IPS DF 4.7 (cell line): ENCODE results near the gene TSGA10.
"Not testable (repeated sequence)": the region's sequence is repeated elsewhere in the genome, so short reads cannot be mapped to it uniquely, and the experiment has no call there.

ENCODE experiments used
- DNase-seq: peaks from one replicate; pipeline ENCODE4 v3.0.0-alpha.2; 2013; ENCODE audit warnings: low spot score; ENCODE audit errors: extremely low read depth

The TSGA10 gene

GRCh38 chr2:99079226-99079625 is 75.5 kb downstream of the TSGA10 start:
- DNase-seq: no peak

GRCh38 chr2:99072551-99072950 is 82.2 kb downstream of the TSGA10 start:
- no peak for DNase-seq

GRCh38 chr2:99067871-99068625 is 86.7 kb downstream of the TSGA10 start:
- no peak for DNase-seq

DNA sequence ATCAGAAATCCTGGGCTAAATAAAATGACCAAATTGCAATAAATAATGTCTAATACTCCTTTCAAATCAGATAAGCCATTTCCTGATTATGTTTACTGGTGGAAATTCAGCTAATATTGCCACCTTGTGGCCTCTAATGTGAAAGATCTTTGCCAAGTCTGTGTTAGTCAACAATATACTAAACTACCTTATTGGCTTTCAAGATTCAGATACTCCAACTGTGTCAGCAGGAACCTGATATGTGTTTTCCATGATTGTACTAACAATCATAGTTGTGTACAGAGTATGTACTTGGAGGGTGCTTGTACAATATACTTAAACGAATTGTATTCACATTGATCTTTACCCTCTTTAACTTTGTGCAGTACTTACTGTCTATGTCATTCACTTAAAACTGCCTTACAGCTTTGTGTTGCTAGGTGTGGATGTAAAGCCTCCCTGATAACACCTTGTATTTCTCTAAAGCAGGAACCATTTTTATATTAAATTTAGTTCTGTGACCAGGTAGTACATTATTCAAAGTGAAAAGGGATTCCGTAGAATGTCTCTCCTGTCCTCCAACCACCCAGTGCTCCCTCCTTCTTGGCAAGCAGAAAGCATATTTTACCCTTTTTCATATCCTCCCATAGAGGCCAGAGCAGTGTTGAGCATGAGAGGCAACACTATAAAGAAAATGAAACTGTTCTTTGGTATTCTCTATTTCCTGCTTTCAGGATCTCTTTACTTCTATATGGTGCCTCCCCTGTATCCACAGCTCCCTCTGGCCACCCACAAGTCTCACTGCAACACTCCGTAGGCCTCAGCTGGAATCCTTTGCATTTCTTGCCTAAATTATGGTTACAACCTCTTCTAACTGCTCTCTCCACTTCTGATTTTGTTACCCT is 88.4 kb downstream of the TSGA10 start:
- DNase-seq: no peak

DNA sequence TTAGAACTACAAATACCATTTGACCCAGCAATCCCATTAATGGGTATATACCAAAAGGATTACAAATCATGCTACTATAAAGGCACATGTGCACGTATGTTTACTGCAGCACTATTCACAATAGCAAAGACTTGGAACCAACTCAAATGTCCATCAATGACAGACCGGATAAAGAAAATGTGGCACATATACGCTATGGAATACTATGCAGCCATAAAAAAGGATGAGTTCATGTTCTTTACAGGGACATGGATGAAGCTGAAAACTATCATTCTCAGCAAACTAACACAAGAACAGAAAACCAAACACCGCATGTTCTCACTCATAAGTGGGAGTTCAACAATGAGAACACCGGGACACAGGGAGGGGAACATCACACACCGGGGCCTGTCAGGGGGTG is 105.6 kb downstream of the TSGA10 start:
- not testable (repeated sequence) for DNase-seq

DNA sequence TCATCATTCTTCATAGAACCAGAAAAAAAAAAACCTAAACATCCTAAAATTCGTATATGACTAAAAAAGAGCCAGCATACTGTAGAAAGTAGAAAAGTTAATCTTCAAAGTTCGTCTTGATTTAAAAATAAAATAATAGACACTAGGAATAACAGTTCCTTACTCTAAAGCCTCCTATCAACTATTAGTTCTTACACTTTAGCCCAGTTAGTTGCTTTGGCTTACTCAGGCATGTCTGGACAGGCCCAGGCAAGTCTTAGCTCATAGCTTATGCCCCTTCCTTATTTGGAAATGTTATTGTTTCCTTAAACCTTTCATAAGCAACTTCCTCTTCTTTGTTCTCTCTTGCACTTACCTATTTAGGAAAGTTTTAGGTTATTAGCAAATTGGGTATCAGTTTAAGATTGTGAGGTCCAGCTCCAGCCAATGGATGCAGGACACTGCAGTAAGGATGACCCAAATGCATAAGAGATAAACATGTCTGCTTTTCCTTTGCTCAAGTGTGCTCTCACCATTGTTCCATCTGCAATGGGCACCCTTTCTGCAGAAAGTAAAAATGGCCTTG is 113.9 kb downstream of the TSGA10 start:
- not testable (repeated sequence) for DNase-seq

GRCh38 chr2:99035920-99036319 is 118.8 kb downstream of the TSGA10 start:
- no peak for DNase-seq

DNA sequence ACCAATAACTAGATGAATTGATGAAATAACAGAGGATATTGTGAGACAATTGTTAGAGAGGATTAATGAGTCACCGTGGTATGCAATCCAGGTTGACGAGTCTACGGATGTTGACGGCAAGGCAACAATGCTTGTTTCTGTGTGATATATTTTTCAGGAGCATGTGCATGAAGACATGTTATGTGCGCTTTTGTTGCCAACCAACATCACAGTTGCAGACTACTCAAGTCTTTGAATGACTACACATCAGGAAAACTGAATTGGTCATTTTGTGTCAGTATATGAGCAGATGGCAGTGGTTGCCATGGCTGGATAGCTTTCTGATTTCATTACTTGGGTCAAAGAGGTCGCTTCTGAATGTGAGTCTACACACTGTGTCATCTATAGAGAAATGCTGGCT is 122.0 kb downstream of the TSGA10 start:
- no peak for DNase-seq

DNA sequence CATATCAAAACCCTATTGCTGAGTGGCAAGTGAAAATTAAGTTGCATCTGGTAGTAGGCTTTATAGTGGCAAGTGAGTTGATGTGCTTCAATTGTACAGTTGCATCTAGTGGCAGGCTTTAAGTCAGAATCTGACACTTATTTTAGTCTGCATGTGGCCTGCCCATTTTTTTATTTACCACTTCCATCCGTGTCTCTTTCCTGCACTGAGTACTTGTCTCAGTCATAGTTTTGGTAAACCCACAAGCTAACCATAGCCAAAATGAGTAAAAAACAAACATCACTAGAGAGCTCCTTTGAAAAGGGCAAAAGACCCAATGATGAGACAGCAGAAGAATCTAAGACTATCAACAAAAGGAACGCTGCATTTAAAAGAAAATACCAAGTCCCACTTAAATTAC is 122.7 kb downstream of the TSGA10 start:
- DNase-seq: no peak

DNA sequence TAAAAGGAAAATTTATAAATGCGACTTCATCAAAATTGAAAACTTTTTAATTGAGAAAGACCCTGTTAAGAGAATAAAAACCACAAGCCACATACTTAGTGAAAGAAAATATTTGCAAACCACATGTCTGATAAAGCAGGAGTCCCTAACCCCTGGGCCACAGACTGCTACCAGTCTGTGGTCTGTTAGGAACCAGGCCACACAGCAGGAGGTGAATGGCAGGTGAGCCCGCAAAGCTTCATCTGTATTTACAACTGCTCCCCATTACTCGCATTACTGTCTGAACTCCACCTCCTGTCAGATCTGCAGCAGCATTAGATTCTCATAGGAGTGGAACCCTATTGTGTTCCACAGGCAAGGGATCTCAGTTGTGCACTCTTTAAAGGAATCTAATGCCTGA is 123.3 kb downstream of the TSGA10 start:
- no peak for DNase-seq

DNA sequence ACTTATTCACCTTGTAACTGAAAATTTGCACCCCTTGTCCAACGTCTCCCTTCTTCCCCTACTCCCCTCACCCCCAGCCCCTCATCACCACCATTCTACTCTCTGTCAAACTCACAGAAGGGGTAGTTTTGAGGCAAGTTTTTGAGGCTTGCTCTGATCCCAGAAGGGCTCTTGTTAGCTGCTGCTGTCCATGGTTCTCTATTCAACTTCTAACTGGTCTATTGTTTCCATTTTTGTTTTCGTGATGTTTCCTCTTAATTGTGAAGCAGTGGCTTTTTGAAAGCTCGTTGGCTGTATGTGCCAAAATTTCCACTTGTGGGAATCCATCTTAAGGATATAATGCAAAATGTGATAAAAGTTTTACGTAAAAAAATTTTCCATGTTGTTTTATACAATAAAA is 126.2 kb downstream of the TSGA10 start:
- no peak for DNase-seq

GRCh38 chr2:99027856-99028255 is 126.9 kb downstream of the TSGA10 start:
- no peak for DNase-seq

GRCh38 chr2:99000708-99001107 is 154.0 kb downstream of the TSGA10 start:
- no peak for DNase-seq

DNA sequence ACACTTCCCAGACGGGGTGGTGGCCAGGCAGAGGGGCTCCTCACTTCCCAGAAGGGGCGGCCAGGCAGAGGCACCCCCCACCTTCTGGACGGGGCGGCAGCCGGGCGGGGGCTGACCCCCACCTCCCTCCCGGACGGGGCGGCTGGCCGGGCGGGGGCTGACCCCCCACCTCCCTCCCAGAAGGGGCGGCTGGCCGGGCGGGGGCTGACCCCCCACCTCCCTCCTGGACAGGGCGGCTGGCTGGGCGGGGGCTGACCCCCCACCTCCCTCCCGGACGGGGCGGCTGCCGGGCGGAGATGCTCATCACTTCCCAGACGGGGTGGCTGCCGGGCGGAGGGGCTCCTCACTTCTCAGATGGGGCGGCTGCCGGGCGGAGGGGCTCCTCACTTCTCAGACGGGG is 166.0 kb downstream of the TSGA10 start:
- DNase-seq: not testable (repeated sequence)

DNA sequence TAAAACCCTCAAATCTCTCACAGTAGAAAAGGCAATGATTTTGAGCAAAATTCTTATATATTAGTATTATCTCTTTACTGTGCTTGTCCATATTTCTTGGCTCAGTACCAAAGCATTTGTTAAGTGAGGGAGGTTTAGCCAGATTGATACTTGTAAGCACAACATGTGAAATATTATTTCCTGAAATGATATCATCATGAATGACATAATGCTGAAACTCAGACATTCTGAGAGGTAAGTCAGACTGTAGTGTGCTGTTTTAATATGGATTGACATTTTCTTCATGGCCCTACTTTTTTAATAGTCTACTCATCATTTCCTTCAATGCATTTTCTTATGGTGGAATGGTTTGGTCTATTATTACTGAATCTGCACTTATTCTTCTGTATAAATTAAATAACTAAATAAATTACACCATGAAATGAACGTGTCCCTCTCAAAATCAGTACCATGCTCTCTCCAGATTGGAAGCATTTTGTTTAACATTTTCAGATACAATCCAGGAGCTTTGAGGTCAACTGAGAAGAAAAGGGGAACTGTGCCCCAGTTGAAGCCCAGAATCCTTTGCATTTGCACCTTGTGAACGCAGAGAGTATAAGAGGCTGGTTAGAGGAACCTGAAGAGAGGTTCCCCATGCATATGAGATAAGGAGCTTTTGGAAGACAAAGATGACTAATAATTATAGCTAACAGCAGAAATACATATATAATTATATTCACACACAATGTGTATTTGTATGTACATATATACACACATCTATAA is 168.7 kb downstream of the TSGA10 start:
- no peak for DNase-seq

GRCh38 chr2:98975611-98976010 is 179.1 kb downstream of the TSGA10 start:
- no peak for DNase-seq

- DNase-seq: no peak
Measured at GRCh38 chr2:98972582-98973167, 182.1 kb downstream of the TSGA10 start.

GRCh38 chr2:98959810-98960507 is 194.8 kb downstream of the TSGA10 start:
- no peak for DNase-seq

GRCh38 chr2:98952966-98953365 is 201.8 kb downstream of the TSGA10 start:
- no peak for DNase-seq

DNA sequence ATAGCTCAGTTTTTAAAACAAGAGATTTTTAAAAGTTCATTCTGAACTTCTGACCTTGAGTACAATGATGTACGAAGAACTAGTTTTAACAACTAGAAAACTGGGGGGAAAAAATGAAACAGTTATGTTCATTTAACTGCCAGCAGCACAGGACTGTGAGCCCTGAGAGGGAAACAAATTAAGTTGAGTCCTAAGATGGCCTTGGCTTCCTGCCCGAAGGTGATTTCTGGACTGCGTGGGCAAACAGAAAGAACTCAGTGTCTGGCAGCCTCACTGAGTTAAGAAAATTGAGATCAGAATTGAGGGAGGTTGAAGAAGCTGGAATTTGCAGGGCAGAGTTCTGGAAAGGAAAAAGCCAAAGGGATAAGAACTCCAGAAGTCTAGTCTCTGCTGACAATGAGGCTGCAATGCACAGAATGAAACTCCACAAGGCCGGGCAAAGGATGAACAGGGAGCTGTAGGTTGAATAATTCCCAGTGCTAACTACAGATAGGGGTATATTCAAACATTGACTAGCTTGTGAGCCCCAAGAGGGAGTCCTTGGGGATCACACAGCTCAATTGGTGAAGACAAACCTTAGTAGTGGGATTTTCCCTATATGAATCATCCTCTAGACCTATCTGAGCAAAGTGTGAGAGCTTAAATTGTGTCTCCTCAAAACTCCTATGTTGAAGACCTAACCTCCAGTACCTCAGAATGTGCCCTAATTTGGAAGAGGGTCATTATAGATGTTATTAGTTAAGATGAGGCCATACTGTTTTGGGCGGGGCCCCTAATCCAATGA is 205.6 kb downstream of the TSGA10 start:
- no peak for DNase-seq
